Astrocyte of the spinal cord (primary cell): ENCODE results near the gene LRPAP1.

Experiments used
- DNase-seq: peaks from one replicate; pipeline ENCODE4 v3.0.0; 2011; ENCODE audit warnings: low read depth, low spot score
- H3K4me3 ChIP-seq: 2 replicates; pipeline ENCODE4 v1.5.1; 2011; ENCODE audit warnings: low read depth, mild to moderate bottlenecking, low read length, moderate library complexity
- CTCF ChIP-seq: IDR thresholded peaks from 2 replicates; pipeline ENCODE4 v1.5.1; 2012; ENCODE audit warnings: low read depth, mild to moderate bottlenecking, low read length, inconsistent platforms
- in situ Hi-C: cut with HindIII; loops from 2 replicates; pipeline ENCODE4 v1.10.0; 2017; ENCODE audit warnings: low sequenced_read_pairs

The LRPAP1 gene

GRCh38 chr4:3477750-3478430 is 54.3 kb downstream of the LRPAP1 start:
- no peak for TF ChIP-seq CTCF
- in situ Hi-C loops, result no loop called here
- no peak overlapping the region for H3K4me3 ChIP-seq
- DNase-seq, result no peak

- no peak for TF ChIP-seq CTCF
- DNase-seq, result no peak
- in situ Hi-C loops, result no loop called here
- no peak overlapping the region for H3K4me3 ChIP-seq
Measured at GRCh38 chr4:3476936-3477749, 55.1 kb downstream of the LRPAP1 start.

GRCh38 chr4:3476341-3476747 is 55.9 kb downstream of the LRPAP1 start:
- TF ChIP-seq CTCF, result no peak
- in situ Hi-C loops, result no loop called here
- H3K4me3 ChIP-seq, result no peak overlapping the region
- no peak for DNase-seq

GRCh38 chr4:3475713-3476260 is 56.4 kb downstream of the LRPAP1 start:
- no peak for TF ChIP-seq CTCF
- no peak overlapping the region for H3K4me3 ChIP-seq
- in situ Hi-C loops, result no loop called here

GRCh38 chr4:3475041-3475712 is 57.0 kb downstream of the LRPAP1 start:
- no peak overlapping the region for H3K4me3 ChIP-seq

More at GRCh38 chr4:3475713-3476260, 56.4 kb downstream of the LRPAP1 start:
- DNase-seq, result no peak

More at GRCh38 chr4:3475041-3475712, 57.0 kb downstream of the LRPAP1 start:
- TF ChIP-seq CTCF, result no peak
- in situ Hi-C loops, result no loop called here
- no peak for DNase-seq
